Brain microvascular endothelial cell (primary cell): Measurements from ENCODE around the gene PAM.

Experiments used
- DNase-seq: peaks from one replicate; pipeline ENCODE4 v3.0.0-alpha.2; 2020
- H3K27ac ChIP-seq: fragments of 250-450 bp; sonication (Bioruptor Pico); 2 replicates; pipeline ENCODE4 v1.5.1; 2020; ENCODE audit warnings: mild to moderate bottlenecking, moderate library complexity
- H3K27me3 ChIP-seq: fragments of 250-450 bp; sonication (Bioruptor Pico); replicated peaks from 2 replicates; pipeline ENCODE4 v1.5.1; 2020; ENCODE audit warnings: mild to moderate bottlenecking
- H3K36me3 ChIP-seq: fragments of 250-450 bp; sonication (Bioruptor Pico); replicated peaks from 2 replicates; pipeline ENCODE4 v1.5.1; 2020; ENCODE audit warnings: mild to moderate bottlenecking
- H3K4me3 ChIP-seq: 2 replicates; pipeline ENCODE4 v1.5.1; 2011; ENCODE audit warnings: low read depth, mild to moderate bottlenecking, control low read depth, low read length, moderate library complexity
- in situ Hi-C: cut with HindIII; loops from 2 replicates; pipeline ENCODE4 v1.10.0; 2017; ENCODE audit warnings: low sequenced_read_pairs, low pct_ligation_motif_present
- TF ChIP-seq, protein P1 (sequence below): IDR thresholded peaks from 2 replicates; pipeline ENCODE4 v1.5.1; 2011; ENCODE audit warnings: low read depth, mild to moderate bottlenecking, moderate library complexity, low read length, control low read depth, inconsistent platforms; ENCODE audit errors: missing control alignments

The PAM gene

DNA sequence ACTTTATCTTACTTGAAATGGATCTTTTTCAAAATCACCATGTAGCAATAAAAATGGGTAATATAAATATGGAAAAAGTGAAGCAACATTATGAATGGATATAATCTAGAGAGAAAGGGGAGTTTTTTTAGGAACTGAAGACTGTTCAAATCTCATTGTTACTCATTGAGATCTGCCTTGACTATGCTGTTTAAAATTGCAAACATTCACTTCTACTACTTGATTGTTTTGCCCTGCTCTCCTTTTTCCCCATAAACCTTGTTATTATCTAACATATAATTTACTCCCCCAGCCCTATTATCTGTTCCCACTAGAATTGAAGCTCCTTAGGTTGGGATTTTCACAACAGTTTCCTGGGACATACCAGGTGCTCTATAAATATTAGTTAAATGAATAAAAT is 22.0 kb downstream of the PAM start:
- TF ChIP-seq, protein P1, sequence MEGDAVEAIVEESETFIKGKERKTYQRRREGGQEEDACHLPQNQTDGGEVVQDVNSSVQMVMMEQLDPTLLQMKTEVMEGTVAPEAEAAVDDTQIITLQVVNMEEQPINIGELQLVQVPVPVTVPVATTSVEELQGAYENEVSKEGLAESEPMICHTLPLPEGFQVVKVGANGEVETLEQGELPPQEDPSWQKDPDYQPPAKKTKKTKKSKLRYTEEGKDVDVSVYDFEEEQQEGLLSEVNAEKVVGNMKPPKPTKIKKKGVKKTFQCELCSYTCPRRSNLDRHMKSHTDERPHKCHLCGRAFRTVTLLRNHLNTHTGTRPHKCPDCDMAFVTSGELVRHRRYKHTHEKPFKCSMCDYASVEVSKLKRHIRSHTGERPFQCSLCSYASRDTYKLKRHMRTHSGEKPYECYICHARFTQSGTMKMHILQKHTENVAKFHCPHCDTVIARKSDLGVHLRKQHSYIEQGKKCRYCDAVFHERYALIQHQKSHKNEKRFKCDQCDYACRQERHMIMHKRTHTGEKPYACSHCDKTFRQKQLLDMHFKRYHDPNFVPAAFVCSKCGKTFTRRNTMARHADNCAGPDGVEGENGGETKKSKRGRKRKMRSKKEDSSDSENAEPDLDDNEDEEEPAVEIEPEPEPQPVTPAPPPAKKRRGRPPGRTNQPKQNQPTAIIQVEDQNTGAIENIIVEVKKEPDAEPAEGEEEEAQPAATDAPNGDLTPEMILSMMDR = no peak
- Histone ChIP-seq H3K36me3 (no peaks in the 10 kb centered on the region), H3K4me3 (no peak overlapping the region), H3K27ac (no peak overlapping the region), H3K27me3 (no peaks in the 10 kb centered on the region)
- DNase-seq = no peak
- in situ Hi-C loops = no loop called here

DNA sequence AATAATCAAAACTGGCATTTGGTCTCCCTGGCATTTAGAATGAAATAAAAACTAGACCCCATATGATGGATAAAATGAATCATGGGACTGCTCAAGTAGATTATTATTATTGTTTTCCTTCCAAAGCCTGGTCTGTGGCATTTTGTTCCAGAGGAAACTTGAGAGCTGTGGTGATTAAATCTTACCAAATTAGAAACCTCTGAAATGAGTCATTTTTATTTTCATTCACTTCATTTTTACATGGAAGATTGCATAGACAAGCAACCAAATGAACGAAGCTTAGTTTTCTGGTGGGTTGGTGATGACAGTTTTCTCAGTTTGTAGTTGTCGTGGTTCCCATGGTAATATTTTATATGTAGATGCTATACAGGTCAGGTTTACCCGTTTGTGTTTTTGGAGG is 23.4 kb downstream of the PAM start:
- in situ Hi-C loops = no loop called here
- peak; percentile 45 for DNase-seq
- Histone ChIP-seq H3K36me3 (no peaks in the 10 kb centered on the region), H3K4me3 (no peak overlapping the region), H3K27ac (peak overlapping the region; percentile 7), H3K27me3 (no peaks in the 10 kb centered on the region)
- TF ChIP-seq, protein P1 = no peak

DNA sequence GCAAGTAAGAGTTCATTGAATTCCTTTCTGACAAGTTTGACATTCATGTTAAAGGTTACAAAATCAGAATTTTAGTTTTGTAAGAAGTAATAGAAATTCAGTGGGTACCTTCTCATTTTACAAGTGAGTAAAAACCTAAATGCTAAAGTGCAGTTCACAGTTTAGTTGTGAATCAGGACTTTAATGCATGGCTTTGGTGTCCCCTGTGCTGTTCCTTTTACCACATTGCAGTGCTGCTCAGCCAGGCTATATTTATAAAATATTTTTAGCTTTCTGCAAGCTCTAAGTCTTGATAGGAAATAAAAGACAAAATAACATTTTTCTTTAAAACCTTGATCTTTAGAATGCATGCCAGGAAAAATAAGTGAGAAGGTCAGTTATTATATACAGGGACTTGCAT is 26.3 kb downstream of the PAM start:
- in situ Hi-C loops = no loop called here
- TF ChIP-seq, protein P1 = no peak
- H3K27ac ChIP-seq = no peak overlapping the region

DNA sequence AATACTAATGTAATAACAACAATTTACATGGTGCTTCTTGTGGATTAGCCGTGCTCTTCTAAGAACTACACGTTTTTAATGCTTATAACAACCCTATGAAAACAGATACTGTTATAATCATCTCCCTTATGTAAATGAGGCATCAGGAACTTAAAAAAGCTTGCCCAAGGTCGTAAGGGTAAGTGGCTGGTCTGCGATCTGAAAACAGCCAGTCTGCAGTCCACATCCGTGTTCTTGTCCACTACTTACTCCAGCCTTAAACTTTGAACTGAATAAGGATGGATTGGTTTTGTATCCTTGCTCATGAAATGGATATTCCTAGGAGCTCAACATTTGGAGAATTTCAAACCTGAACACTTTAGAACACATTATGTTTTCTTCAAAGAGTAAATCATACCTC is 26.7 kb downstream of the PAM start:
- no peaks in the 10 kb centered on the region for H3K27me3 ChIP-seq
- H3K27ac ChIP-seq = no peak overlapping the region
- TF ChIP-seq, protein P1 = no peak
- in situ Hi-C loops = no loop called here
- no peak for DNase-seq
- no peak overlapping the region for H3K4me3 ChIP-seq
- H3K36me3 ChIP-seq = no peaks in the 10 kb centered on the region

More for the DNA sequence above, 26.3 kb downstream of the PAM start:
- H3K36me3 ChIP-seq = no peaks in the 10 kb centered on the region
- no peak for DNase-seq
- no peak overlapping the region for H3K4me3 ChIP-seq
- H3K27me3 ChIP-seq = no peaks in the 10 kb centered on the region

DNA sequence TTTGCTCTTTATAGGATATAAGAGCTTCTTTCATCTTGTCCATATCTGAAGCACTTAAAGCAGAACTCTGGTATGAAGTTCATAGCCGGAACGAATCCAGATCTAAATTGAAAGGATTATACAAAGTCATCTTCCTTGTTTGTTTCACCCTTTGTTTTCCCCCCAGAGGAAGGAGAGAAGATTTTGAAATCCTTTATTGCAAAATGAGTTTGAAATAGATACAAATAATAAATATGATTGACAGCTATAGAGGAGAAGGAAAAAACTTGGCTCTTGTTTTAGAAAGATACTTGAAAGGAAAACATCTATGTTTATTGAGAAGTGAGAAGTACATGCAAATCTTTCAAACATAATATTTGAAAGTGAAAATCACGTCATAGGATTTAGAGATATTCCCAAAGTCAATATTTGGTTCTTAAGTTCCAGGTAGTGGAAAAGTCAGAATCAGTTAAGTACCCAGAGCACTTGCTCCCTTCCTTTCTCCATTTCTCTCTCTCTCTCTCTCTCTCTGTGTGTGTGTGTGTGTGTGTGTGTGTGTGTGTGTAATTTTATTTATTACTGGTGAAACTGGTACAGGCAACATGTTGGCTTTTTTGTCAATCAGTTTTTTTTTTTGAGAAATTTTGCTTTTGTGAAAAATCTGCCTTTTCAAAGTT is 27.2 kb downstream of the PAM start:
- Histone ChIP-seq H3K4me3 (no peak overlapping the region), H3K36me3 (no peaks in the 10 kb centered on the region), H3K27me3 (no peaks in the 10 kb centered on the region), H3K27ac (no peak overlapping the region)
- DNase-seq = no peak
- TF ChIP-seq, protein P1 = no peak
- in situ Hi-C loops = no loop called here

DNA sequence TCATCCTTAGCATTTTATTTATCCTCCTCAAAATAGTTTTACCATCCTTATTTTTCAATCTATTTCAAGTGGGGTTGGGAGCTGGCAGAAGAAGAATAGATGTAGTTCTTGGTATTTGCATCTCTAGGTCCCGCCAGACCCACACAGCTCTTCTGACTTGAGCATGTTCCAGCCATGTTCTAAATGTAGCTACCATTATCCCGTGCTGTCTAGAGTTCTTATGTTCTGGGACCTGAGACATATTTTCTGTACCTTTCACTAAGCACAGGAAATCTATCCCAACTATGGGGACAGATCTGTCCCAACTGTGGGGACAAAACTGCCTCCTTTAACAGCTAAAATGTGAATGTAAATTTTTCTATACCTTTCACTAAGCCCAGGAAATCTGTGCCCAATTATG is 32.0 kb downstream of the PAM start:
- Histone ChIP-seq H3K27ac (no peak overlapping the region), H3K4me3 (no peak overlapping the region), H3K27me3 (no peaks in the 10 kb centered on the region), H3K36me3 (no peaks in the 10 kb centered on the region)
- TF ChIP-seq, protein P1 = no peak
- DNase-seq = no peak
- in situ Hi-C loops = no loop called here
